ENCODE results near the gene FAM78A. TPM values are rescaled to one million over a fixed set of nuclear protein-coding genes. Genes with fewer than 3 reads are reported as not detected.

FAM78A gene
- total and polyA plus RNA-seq, 12 donors = 7.0 to 53.1 (median 30.3) TPM

- intact Hi-C loops (cut with DNase I) = no loop called here
- no peak for DNase-seq
- Histone ChIP-seq H3K36me3 (peaks cover 0 to 14% (median 0%) of the 10 kb centered on the region in 9 donors), H3K27me3 (no peaks in the 10 kb centered on the region), H3K9me3 (no peaks in the 10 kb centered on the region), H3K27ac (peak overlapping the region in 2 of 10 donors; percentile 31 to 34), H3K4me3 (no peak overlapping the region), H3K4me1 (peaks cover 2 to 59% (median 18%) of the 10 kb centered on the region in 9 donors)
- no peak for TF ChIP-seq CTCF (IDR thresholded peaks at IDR 0.05)
- 87 to 90% methylated on average over 14 of the region's 14 CpGs for WGBS, 2 donors
- no peak for ATAC-seq
Observed at GRCh38 chr9:131306397-131307004, 30.2 kb upstream of the FAM78A start.

GRCh38 chr9:131304676-131305355, 28.5 kb upstream of the FAM78A start:
- TF ChIP-seq CTCF (IDR thresholded peaks at IDR 0.05) = no peak
- intact Hi-C loops (cut with DNase I) = no loop called here
- ATAC-seq = no peak
- H3K27me3 ChIP-seq = no peaks in the 10 kb centered on the region
- peaks cover 0 to 14% (median 0%) of the 10 kb centered on the region in 9 donors for H3K36me3 ChIP-seq
- peak overlapping the region in 5 of 10 donors; percentile 27 to 92 (median 44) for H3K27ac ChIP-seq
- WGBS, 2 donors = 80 to 82% methylated on average over 19 of the region's 19 CpGs
- no peaks in the 10 kb centered on the region for H3K9me3 ChIP-seq
- H3K4me1 ChIP-seq = peaks cover 0 to 62% (median 20%) of the 10 kb centered on the region in 9 donors
- DNase-seq = no peak
- no peak overlapping the region for H3K4me3 ChIP-seq

GRCh38 chr9:131303381-131304321, 27.3 kb upstream of the FAM78A start:
- Histone ChIP-seq H3K4me3 (no peak overlapping the region), H3K4me1 (peaks cover 0 to 70% (median 29%) of the 10 kb centered on the region in 9 donors), H3K9me3 (no peaks in the 10 kb centered on the region), H3K27ac (peak overlapping the region in 7 of 10 donors; percentile 32 to 98 (median 61)), H3K27me3 (no peaks in the 10 kb centered on the region), H3K36me3 (peaks cover 0 to 14% (median 0%) of the 10 kb centered on the region in 9 donors)
- 70 to 74% methylated on average over 11 of the region's 11 CpGs for WGBS, 2 donors
- intact Hi-C loops (cut with DNase I) = no loop called here
- ATAC-seq = no peak
- no peak for TF ChIP-seq CTCF (IDR thresholded peaks at IDR 0.05)
- no peak for DNase-seq

All from heart right ventricle (tissue), 16 donors.